Stomach (tissue), 9 donors: ENCODE results near the gene LRPPRC. TPM values are rescaled to one million over a fixed set of nuclear protein-coding genes. Genes with fewer than 3 reads are reported as not detected.
A peak's percentile ranks its signal among the peaks of the same experiment; 100 is the strongest.

Experiments used
- DNase-seq, 2 donors: peaks; one replicate each; pipeline versions ENCODE4 v3.0.0 to v3.0.0-alpha.2; 2013 to 2019
- H3K27ac ChIP-seq, 5 donors: fragments of 200-600 bp in 4 of 5; sonication (generic) in 4 of 5; one replicate each; pipeline ENCODE4 v1.5.1; 2013 to 2019; ENCODE audit warnings: mild to moderate bottlenecking in 1 of 5, moderate library complexity in 1 of 5
- H3K27me3 ChIP-seq, 3 donors: fragments of 200-600 bp; sonication (generic); one replicate each; pipeline ENCODE4 v1.5.1; 2017 to 2019; ENCODE audit warnings: mixed run types in 1 of 3
- H3K36me3 ChIP-seq, 4 donors: fragments of 200-600 bp; sonication (generic); 1 replicate in 3 of 4; 2 replicates in 1 of 4; pipeline ENCODE4 v1.5.1; 2016 to 2019
- H3K4me1 ChIP-seq, 4 donors: fragments of 200-600 bp; sonication (generic); one replicate each; pipeline ENCODE4 v1.5.1; 2016 to 2019
- H3K4me3 ChIP-seq, 4 donors: fragments of 200-600 bp; sonication (generic) in 3 of 4; one replicate each; pipeline ENCODE4 v1.5.1; 2016 to 2019; ENCODE audit warnings: mild to moderate bottlenecking in 1 of 4
- H3K9me3 ChIP-seq, 4 donors: fragments of 200-600 bp; sonication (generic); one replicate each; pipeline ENCODE4 v1.5.1; 2016 to 2019
- EP300 ChIP-seq: sonication (generic); formaldehyde crosslinking; IDR thresholded peaks from one replicate; pipeline ENCODE4 v1.6.1; 2017; ENCODE audit warnings: antibody characterized with exemption
- POLR2A ChIP-seq, 4 donors: fragments of 450-650 bp; IDR thresholded peaks; one replicate each; pipeline ENCODE4 v1.6.1; 2016; ENCODE audit warnings: antibody characterized with exemption in 4 of 4, control low read depth in 2 of 4, mild to moderate bottlenecking in 1 of 4, moderate library complexity in 1 of 4
- POLR2AphosphoS5 ChIP-seq, 3 donors: sonication (generic); formaldehyde crosslinking; IDR thresholded peaks; one replicate each; pipeline ENCODE4 v1.6.1; 2016; ENCODE audit warnings: antibody characterized with exemption in 3 of 3
- WGBS, 5 donors: extraction: QIAGEN DNeasy Blood & Tissue Kit in 3 of 5; methylation state at CpG; one replicate each; pipeline versions ENCODE4 v1.1.5 to v1.1.7; 2013 to 2018; 5-methylcytosine and 5-hydroxymethylcytosine counted together
- intact Hi-C: fragments of 100-400 bp; cut with DNase I; formaldehyde crosslinking; loops from one replicate; pipeline ENCODE4 v1.15.1; 2023; ENCODE audit warnings: low total_unique reads
- polyA plus RNA-seq, 3 donors: library from polyadenylated mRNA; stranded (reverse); fragments of 200-250 nt; gene quantifications; one replicate each; pipeline ENCODE4 v1.2.3, GENCODE V29; 2013
- total RNA-seq, 5 donors: library from RNA; depleted of rRNA; stranded (reverse); fragments of >200 nt; gene quantifications; one replicate each; pipeline versions ENCODE4 v1.1.0 to v1.2.3, GENCODE V29; 2014 to 2016
- TF ChIP-seq, protein P1 (sequence below), 7 experiments: fragments of 450-650 bp in 4 of 7; fragments of 200-600 bp in 3 of 7; sonication (generic) in 3 of 7; IDR thresholded peaks; one replicate each; pipeline ENCODE4 v1.5.1; 2016 to 2019; ENCODE audit warnings: antibody characterized with exemption in 7 of 7, control low read depth in 2 of 7, mild to moderate bottlenecking in 1 of 7
- donor health status: healthy with polysubstance abuse.
- donor health status: Bipolar disorder and iron deficiency.
- donor health status: healthy.

Gene LRPPRC
- total and polyA plus RNA-seq, 8 donors, result 12.6 to 124 (median 35.5) TPM

DNA sequence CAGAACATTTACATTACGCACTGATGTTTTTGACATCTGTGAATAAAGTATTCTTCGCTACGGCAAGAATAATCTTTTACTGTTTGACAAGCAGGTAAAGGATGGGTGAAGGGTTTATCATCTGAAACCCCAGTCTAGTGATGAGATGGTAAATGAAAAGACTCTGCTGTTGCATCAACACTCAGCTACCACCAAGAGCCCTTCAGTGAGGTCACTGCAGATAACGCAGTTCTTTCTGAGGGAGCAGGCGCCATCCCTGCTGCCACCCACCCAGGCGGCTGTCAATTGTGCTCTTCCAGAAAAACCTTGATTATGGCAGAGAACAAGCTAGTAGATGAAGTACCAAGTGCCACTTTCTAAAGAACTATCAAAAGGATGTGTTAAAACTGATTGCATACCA, 98.3 kb downstream of the LRPPRC start:
- no peaks in the 10 kb centered on the region for H3K9me3 ChIP-seq
- H3K36me3 ChIP-seq, result peaks cover 5 to 87% (median 79%) of the 10 kb centered on the region in 4 donors
- H3K27ac ChIP-seq, result no peak overlapping the region
- TF ChIP-seq EP300, result no peak
- TF ChIP-seq, protein P1, sequence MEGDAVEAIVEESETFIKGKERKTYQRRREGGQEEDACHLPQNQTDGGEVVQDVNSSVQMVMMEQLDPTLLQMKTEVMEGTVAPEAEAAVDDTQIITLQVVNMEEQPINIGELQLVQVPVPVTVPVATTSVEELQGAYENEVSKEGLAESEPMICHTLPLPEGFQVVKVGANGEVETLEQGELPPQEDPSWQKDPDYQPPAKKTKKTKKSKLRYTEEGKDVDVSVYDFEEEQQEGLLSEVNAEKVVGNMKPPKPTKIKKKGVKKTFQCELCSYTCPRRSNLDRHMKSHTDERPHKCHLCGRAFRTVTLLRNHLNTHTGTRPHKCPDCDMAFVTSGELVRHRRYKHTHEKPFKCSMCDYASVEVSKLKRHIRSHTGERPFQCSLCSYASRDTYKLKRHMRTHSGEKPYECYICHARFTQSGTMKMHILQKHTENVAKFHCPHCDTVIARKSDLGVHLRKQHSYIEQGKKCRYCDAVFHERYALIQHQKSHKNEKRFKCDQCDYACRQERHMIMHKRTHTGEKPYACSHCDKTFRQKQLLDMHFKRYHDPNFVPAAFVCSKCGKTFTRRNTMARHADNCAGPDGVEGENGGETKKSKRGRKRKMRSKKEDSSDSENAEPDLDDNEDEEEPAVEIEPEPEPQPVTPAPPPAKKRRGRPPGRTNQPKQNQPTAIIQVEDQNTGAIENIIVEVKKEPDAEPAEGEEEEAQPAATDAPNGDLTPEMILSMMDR (IDR thresholded peaks at IDR 0.05), result no peak
- no peak for TF ChIP-seq POLR2A (IDR thresholded peaks at IDR 0.05)
- TF ChIP-seq POLR2AphosphoS5 (IDR thresholded peaks at IDR 0.05), result no peak
- 78 to 94% (median 90%) methylated on average over 6 of the region's 6 CpGs for WGBS, 5 donors
- no peak for DNase-seq
- no peaks in the 10 kb centered on the region for H3K27me3 ChIP-seq
- H3K4me3 ChIP-seq, result no peak overlapping the region
- peaks cover 0 to 3% (median 0%) of the 10 kb centered on the region in 4 donors for H3K4me1 ChIP-seq
- intact Hi-C loops, result no loop called here

DNA sequence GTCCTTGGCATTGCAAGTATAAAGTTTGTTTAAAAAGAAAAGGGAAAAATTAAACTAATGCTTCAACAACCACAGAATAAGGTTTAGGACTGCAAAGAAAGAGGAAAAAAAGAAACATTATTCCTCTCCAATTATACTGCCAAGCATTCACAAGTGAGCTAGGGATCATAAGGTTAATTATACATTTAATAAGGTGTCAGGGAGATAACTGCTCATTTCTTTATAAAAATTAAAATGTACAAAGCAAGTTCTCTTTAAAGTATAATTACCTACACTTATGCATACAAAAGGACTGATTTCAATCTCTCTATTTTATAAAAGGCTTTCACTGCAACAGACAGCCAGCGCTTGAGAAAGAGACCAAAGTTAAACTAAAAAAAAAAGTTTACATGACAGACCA, 98.9 kb downstream of the LRPPRC start:
- DNase-seq, result no peak
- Histone ChIP-seq H3K4me1 (peaks cover 0 to 3% (median 0%) of the 10 kb centered on the region in 4 donors), H3K36me3 (peaks cover 5 to 93% (median 85%) of the 10 kb centered on the region in 4 donors), H3K9me3 (no peaks in the 10 kb centered on the region), H3K4me3 (no peak overlapping the region), H3K27me3 (no peaks in the 10 kb centered on the region), H3K27ac (no peak overlapping the region)
- intact Hi-C loops, result no loop called here
- no peak for TF ChIP-seq POLR2AphosphoS5 (IDR thresholded peaks at IDR 0.05)
- TF ChIP-seq, protein P1 (IDR thresholded peaks at IDR 0.05), result no peak
- TF ChIP-seq EP300, result no peak
- no peak for TF ChIP-seq POLR2A (IDR thresholded peaks at IDR 0.05)
- WGBS, 5 donors, result 51 to 81% (median 53%) methylated on average over 1 of the region's 1 CpG

DNA sequence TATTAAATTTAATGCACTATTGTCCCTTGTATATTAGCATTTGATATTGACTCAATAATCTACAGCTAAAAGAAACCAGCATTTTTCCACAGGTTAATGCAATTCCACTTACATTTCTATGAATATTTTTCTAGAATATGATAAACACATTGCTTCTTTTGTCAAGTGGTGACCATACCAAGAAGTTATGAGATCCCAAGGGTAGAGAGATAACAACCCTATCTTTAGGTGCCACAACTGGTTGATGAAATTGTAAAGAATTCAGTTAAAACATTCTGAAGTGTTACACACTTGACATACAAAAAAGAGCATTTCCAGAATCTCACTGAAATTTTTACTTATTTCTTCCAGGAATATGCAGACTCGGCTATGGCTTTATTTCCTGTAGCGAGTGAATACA, 101.0 kb downstream of the LRPPRC start:
- WGBS, 5 donors, result 93 to 97% (median 94%) methylated on average over 2 of the region's 2 CpGs
- no peak overlapping the region for H3K4me3 ChIP-seq

DNA sequence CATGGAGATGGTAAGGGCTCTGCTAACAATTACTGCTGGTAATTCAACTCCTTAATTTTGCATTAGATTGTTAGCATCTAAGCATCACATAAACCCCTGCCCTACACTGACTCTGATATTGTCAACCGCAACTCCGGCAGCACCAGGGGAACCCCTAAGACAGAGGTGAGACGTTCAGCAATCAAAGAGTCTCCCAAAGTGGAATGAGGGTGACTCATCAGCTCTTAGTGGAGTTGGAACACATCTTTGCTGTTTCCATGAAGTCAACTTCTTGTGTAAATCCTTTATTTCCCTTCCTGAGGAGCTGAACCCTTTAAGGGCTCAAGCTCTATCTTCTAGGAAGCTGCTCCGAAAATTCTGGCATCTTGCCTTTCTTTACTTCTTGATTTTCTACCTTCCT, 104.9 kb downstream of the LRPPRC start:
- Histone ChIP-seq H3K27ac (peak overlapping the region in 1 of 5 donors; percentile 4), H3K36me3 (peaks cover 5 to 94% (median 92%) of the 10 kb centered on the region in 4 donors), H3K4me3 (no peak overlapping the region), H3K27me3 (no peaks in the 10 kb centered on the region), H3K9me3 (no peaks in the 10 kb centered on the region), H3K4me1 (peaks cover 0 to 2% (median 0%) of the 10 kb centered on the region in 4 donors)
- intact Hi-C loops, result no loop called here
- 59 to 76% (median 74%) methylated on average over 4 of the region's 4 CpGs for WGBS, 5 donors
- no peak for TF ChIP-seq EP300
- DNase-seq, result no peak

More for the DNA sequence above, 101.0 kb downstream of the LRPPRC start:
- Histone ChIP-seq H3K9me3 (no peaks in the 10 kb centered on the region), H3K36me3 (peaks cover 5 to 94% (median 93%) of the 10 kb centered on the region in 4 donors), H3K27ac (no peak overlapping the region), H3K4me1 (peaks cover 0 to 3% (median 0%) of the 10 kb centered on the region in 4 donors), H3K27me3 (no peaks in the 10 kb centered on the region)
- no peak for TF ChIP-seq EP300
- TF ChIP-seq, protein P1 (IDR thresholded peaks at IDR 0.05), result no peak
- no peak for TF ChIP-seq POLR2A (IDR thresholded peaks at IDR 0.05)
- intact Hi-C loops, result no loop called here
- no peak for DNase-seq

DNA sequence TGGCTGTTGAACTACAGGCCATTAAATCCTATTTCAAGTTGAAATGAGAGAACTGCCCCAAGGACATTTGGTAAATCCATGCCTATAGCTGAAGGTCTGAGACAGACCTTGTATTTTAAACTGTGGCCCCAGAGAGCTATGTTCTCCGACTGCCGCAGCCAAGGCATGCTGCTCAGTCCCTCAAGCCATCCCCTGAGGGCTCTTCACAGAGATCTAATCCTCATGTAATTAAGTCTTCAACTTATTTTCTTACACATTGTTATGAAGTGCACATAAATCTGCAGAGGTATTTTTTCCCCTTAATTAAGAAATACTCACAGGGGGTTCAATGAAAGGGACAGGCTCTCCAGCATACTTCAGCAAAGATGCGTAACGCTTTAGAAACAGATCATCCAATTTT, 106.4 kb downstream of the LRPPRC start:
- no peaks in the 10 kb centered on the region for H3K27me3 ChIP-seq
- peaks cover 0 to 10% (median 6%) of the 10 kb centered on the region in 4 donors for H3K4me1 ChIP-seq
- WGBS, 5 donors, result 96 to 99% (median 98%) methylated on average over 4 of the region's 4 CpGs
- no peak for DNase-seq
- TF ChIP-seq POLR2A (IDR thresholded peaks at IDR 0.05) (no peak), POLR2AphosphoS5 (IDR thresholded peaks at IDR 0.05) (no peak), EP300 (no peak)
- TF ChIP-seq, protein P1 (IDR thresholded peaks at IDR 0.05), result no peak
- H3K4me3 ChIP-seq, result no peak overlapping the region
- H3K27ac ChIP-seq, result no peak overlapping the region
- H3K9me3 ChIP-seq, result no peaks in the 10 kb centered on the region
- H3K36me3 ChIP-seq, result peaks cover 5 to 80% (median 79%) of the 10 kb centered on the region in 4 donors
- intact Hi-C loops, result no loop called here
